Stimulated activated naive CD4-positive, alpha-beta T cell treated with Interleukin-2 at 50 U/mL for 16 hours (primary cell): ENCODE measurements around the gene ASTN2.

Source experiments
- DNase-seq: peaks from one replicate; lab custom pipeline; 2025; lab: John Stamatoyannopoulos, UW

ASTN2 gene

DNA sequence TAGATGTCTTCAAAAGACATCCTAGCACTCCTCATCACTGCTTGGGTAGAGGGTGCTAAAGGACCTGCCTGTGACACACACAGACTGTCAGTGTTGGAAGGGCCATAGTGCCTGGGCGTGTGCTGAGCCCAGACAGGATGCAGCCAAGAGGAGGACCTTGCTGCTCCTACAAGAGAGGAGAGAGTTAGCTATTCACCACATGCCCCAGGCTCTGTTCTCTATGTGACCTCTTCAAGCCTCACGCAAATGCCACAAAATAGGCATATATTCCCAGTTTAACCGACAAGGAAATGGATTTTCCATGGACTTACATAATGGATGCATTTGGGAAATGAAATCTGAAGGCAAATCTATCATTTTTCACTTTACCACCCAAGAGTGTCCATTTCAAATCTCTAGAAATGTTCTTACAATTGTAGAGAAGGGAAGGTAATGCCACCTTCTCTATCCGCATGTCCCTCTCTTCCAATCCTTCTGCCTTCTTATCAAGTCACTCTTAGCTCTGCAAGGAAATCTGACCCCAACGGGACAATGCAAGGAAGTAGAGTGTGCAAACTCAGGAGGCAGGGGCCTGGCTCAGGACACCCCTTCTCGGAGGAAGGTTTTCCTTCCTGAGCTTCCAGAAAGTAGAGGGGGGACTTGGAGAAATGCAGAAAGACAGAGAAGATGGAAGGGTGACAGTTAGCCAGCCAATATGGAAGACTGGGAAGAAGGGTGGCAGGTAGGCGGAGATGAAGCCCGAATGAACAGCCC is 678.3 kb downstream of the ASTN2 start:
- DNase-seq: no peak

DNA sequence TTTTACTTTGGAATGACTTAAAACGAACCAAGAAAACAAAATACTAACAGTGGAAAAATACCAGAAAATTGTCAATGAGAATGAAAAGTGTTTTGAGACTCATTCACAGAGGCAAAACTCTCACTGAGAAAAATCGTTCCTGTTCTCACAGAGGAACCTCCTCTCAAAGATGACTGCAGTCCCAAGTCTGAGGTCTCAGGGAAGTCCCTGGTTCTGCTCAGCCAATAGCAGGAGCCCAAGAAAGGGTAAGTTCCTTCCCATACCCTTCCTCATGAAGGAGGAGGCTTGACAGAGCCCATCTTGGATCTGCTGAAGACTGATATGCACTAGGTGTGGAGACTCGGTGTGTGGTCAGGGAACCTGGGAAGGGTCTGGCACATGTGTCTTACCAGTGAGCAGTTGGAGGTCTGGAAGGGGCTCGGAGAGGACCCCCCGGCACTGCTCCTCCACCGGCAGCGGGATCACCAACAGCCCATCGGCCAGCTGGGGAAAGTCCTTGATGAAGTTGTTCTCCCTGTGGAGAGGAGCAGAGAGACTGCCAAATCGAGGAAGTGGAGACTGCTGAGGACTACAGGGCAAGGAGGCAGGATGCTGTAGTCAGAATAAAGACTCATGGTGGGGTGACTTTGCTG is 681.7 kb downstream of the ASTN2 start:
- no peak for DNase-seq

DNA sequence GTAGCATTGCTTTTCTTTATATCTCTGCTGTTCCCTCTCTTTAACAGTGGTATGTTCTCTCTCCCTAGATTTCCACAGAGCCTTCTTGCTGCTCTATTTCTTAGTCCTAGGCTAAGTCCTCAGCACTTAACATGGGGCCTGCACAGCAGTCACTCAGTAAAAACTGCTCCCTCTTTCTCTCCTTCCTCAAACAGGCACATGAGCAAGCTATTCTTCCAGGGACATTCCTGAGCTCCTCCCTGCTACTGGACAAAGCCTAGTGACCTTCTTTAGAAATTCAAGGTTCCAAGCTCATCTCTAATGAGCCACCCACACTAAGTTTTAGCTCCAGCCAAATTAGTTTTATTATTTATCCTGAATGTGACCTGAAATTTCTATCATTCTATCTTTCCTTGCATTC is 688.3 kb downstream of the ASTN2 start:
- DNase-seq: no peak

DNA sequence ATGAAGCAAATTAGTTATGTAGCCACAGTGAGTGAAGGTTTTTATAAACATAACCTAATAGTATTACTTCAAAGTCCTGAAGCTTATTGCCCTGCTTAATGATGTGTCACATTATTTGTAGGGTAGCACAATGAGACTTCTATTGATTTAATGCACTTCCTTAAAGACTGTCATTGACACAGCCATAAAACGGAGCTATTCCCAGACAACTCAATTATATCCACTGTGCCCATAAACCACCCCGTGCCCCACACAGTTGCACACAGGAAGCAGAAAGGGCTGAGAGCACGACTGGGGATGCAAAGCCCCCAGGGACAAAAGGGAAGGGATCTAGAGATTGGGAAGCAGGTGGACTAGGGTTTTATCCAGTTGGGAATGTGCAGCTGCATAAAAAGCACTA is 690.7 kb downstream of the ASTN2 start:
- no peak for DNase-seq

DNA sequence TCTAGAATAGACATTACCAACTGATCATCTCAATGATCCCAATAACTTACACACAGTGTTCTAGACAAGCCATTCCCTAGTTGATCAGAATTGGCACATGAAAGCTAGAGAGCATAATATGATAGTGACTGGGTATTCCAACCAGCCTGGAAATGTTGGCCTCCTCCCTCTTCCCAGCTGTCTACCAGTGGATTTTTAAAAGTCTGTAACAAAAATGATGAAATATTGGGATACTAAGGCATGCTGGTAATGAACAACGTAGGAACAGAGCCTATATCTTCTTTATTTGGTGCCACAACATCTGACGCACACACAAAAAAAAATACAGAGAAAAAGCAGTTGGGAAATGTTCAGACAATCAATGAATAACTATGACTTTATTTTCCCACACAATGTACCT is 692.9 kb downstream of the ASTN2 start:
- DNase-seq: no peak

DNA sequence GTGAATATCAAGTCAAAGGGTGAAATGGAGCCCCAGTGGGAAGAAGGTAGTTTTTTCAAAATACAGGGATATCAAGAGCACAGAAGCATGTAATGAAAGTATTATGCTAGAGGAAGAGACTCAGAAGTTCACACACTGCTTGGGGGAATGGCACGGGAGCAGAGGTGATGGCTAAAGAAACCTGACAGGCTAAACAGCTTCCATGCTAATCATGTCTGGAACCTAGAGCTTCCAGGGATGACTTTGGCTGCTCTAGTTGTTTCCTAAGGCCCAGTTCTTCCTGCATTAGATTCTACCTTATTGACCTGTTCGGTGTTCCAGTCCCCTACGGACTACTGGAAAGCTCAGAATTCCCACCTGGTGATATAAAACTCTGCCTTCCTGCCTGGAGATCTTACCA is 693.4 kb downstream of the ASTN2 start:
- no peak for DNase-seq

DNA sequence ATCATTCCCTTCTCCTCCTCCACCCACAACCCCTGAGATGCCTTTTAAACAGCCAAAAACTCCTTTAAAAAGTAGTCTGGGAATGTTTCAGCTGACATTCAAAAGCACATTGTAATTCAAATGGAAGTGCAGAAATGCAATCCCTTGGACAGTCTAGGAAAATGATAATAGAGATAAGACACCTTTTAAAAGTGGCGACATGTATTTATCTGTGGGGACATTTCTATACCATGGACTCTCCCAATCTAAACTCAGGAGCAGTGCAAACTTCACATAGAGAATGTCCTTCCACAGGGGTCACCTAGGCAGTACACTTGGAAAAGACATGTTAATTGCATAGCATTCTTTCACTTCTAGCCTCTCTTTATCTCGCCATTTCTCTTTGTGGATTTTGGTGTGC is 694.7 kb downstream of the ASTN2 start:
- no peak for DNase-seq

DNA sequence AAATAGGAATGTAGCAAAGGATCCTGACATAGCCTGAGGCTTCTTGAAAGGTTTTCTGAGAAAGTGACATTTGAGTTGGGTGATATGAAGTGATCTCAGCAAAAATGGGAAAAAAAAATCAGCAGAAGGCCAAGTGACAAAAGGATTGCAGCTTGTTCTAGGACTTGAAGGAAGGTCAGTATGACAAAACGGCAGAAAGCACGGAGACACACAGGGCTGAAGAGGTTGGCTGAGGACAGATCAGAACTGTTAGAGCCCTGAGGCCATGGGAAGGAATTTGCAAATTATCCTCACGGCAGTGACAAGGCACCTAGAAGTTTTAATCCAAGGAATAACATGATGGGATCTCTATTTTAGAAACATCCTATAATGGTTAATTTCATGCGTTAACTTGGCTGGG is 696.7 kb downstream of the ASTN2 start:
- DNase-seq: no peak

DNA sequence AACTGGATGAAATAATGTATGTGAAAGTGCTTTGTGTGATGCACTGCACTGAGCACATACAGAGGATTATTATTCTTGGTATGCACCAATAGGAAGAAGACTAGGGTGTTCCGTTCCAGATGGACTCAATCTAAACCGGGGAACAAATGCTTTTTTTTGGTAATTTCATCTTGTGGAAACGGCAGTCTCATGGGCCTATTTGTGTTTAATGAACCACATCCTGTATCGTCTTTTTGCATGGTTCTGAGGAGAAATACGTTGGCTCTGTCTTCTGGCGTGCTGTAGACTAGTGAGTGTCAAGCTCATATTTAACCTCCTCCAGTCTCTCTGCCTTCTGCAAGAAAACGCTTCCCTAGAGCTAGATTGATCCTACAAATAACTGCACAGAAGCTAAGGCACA is 697.7 kb downstream of the ASTN2 start:
- DNase-seq: no peak

DNA sequence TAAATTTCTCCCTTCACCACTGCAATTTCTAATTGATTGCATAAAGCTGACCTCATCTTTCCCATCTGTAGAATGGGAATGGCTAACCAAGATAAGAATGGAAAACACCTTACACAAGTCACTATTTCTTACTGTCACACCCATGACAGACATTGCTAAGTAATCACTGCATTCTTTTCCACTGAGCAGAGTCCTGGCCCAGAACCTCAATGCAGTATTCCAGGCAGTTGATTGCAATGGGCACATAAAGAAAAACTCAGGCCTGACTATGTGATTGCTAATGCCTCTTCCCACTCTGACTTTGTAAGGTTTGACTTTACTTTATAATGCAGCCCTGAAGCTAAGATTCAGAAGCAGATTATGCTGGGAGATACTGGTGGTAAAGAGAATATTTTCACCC is 698.4 kb downstream of the ASTN2 start:
- DNase-seq: no peak

DNA sequence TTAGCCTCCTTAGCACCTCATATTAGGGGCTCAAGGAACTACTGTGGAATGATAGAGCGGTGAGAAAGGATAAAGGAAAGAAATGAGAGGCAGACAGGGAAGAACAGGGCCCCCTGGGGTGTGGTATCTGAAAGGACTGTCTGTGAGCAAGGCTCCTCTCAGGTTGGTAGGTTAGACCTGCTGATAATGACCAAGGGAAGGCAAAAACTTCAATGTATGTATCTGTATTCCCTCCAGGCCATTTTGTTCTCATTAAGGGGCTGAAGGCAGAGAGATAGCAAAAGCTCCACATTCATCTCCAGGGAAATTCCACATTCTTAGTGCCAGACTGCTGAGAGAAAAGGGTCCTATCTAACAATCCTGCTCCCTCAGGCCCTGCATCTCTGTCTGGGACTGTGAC is 699.1 kb downstream of the ASTN2 start:
- DNase-seq: no peak

DNA sequence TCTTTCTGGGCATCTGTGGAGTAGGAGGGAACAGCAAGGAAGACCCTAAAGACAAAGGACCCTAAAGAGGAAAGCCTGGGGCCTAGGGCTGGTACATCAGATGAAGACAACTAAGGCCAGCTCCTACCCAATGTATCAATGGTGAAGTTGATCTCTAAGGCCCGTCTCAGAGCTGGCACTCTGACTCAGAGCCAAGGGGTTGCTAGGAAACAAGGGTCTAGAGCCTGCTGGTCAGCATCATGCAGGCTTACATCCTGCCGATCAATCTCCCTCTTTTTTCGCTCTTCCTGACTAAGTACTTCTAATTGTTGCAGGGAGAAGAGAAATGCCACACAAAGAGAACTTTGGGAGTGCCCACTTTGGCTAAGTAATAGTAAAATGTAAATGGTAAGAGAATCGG is 701.6 kb downstream of the ASTN2 start:
- DNase-seq: no peak

DNA sequence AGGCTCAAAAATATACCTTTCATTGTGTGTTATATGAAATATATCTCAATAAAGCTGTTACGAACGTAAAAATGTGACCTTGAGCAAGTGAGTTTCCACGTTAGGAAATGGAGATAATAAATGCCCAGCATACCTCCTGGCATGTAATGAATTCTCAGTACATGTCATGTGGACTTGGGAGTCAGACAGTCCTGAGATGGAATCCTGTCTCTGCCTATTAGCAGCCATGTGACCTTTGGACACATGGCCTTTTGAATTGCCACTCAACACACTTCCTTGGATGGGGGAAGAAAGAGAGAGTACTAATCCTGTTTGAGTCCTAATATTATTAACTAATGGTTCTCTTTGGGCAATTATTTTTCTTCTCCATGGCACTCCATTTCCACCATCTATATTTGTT is 702.1 kb downstream of the ASTN2 start:
- no peak for DNase-seq

DNA sequence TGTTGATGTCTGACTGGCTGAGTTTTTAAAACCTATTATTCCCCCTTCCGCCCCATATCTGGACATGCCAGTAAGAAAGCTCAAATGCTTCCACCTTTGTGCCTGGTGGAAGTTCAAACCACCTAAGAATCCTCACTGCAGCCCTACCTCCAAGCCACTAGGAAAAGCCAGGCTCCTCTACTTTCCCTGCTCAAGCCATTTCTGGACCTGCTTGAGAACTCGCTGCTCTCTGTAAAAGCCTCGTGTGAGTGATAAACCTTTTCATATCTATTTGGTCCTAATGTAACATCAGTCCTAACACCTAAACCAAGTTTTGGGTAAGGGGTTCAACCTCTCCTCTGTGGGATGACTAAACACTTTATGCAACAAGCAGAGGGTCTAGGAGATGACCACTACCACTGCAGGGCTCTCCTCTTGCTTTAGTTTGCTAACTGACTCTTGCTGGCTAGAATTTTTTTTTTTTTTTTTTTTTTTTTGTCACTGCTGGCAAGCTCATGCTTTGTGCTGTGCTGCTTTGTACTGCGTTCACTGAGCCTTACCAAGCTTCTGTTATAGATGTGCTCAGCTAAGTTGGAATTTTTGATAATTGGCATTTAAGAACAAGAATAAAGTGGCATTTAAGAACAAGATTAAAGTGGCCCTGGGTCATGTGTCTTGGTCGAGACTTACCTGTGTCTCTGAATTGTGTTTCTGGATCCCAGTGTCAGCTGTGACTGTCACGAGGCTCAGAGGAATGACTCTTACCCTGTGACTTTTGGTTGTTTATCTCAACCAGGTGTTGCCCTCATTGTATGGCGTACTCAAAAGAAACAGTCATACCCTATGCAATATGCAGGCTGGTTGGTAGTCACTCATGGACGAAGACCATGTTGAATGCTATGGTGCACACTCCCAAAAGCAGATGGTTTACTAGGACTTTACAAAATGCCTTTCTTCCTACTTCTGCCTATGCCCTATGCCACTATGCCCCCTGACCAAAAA is 708.3 kb downstream of the ASTN2 start:
- no peak for DNase-seq

DNA sequence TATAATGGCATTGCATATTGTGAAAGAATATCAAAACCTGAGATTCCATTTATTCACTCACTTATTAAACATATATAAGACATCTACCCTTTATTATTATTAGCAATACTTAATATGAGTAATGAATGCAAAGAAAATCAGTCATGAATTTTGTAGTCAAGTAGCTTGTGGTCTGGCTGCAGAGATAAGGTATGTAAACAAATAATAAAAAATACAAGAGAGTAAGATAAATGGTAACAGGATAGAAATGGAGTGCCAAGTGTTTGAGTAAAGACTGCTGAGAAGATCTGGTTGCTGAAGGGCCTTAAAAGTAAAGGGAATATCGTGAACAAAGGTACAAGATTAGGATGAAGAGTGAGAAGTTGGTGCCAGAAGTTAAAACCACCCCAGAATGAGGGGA is 709.3 kb downstream of the ASTN2 start:
- DNase-seq: no peak

DNA sequence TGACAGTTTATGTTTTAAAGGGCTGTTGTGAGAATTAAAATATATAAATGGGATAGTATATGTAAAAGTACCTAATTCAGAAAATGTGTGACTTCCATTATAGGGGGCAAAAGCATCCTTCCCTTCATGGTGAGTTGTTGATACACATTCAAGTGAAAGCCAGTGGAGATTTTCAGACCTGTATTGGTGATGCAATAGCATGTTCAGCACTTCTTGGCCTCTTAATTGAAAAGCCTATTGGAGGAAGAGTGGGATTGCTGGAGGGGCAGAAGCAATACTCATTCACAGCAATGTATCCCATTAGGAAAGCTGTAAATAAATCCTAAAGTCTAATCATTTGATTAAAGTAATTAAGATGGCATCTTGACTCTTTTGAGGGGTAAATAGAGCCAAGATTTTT is 710.4 kb downstream of the ASTN2 start:
- no peak for DNase-seq

DNA sequence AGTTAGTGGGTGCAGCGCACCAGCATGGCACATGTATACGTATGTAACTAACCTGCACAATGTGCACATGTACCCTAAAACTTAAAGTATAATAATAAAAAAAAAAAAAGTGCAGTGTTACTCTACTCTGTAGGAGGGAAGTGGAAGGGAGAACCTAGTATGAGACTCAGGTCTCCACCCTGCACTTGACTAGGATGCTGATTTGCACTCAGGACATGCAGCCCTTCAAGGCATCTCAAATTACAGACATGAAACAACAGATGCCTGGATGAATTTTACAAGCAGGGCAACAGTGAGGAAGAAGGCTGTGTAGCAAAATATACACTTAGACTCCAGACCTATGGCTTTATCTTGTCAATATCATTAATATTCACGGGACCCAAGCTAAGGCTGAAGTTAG is 711.2 kb downstream of the ASTN2 start:
- DNase-seq: no peak

DNA sequence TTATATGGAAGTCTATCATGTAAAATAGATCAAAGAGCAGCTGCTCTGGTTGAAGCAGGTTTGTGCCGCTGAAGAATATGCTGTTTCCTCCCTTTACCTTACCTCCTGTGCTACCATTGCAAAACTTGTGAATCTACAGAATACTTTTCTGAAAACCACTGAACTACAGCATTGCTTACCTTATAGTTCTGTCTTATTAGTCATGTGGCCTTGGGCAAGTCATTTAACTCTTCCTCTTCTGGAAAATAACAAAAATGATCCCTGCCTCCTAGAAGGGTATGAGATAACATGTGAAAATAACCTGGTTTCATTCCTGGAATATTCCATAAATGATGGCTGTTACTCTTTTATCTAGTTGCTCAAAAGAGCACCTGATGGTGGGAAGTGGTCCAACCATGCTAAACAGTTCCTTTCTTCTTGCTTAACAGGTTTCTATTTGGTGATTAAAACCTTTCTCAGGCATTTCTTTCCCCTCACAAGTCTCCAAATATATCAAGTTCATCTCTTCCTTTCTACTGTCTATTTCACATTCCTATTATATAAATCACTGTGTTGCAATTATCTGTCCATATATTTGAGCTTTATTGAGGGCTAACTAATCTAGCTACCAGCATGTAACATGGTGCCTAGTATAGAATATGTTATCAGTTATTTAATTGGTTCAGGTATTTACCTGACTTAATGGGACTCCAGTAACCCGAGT is 712.8 kb downstream of the ASTN2 start:
- no peak for DNase-seq

DNA sequence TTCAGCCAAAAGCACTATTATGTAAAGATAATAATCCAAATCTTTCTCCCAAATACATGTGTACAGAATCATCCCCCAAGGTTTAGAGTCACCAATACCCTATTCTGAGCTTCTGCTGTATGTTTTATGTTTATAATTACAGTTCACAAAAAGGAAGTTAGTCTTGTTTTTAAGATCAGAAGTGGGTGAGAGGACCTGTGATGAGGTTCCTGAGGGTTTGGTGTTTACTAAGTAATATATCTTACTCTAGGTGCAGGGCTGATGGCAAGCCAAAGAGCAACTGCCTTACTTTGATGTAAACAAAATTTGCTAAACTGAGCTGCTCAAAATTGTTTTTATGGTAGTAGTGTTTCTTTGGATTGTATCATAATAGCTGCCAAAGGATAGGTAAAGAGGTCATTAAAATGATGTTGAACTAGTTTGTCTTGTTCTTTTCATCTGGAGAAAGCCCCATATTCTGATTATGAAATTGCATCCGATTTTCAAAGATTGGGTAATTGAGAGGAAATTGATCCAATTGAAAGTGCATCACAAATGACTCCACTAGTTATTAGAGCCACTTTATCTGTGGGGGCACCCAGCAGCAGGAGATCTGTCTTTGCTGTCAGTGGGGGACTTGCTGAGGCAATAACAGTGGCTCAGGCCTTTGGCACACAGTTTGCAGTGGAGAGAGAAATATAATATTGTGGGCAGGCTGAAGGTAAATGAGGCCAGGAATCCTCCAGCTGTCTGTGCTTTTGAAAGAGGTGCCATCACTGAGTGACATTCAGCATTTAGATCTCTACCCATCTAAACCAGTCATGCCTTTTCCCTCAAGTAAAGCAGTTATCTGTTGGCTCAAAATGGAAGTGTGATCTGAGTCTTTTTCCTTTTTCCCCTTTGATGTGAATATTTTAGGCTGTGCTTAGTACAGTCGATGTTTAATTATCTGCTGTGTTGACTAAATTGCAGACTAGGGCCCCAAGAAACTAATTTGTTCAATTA is 713.7 kb downstream of the ASTN2 start:
- no peak for DNase-seq

DNA sequence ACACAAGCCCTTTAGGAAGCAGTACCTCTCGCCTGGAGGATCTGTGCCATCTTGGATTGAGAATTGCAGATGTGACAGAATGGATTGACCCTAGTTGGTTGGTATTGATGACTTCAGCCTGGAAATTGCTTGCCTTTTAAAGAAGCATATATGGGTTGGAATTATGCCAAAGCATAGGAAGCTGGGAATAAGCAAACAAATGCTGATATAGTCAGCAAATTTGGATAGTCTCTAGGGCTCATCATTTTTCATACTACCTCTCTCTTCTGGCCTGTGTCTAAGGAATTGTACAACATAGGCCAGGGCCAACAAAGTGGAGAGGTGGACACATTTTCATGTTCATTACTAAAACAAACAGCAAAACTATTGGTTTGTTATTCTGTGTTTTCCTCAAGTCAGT is 714.6 kb downstream of the ASTN2 start:
- no peak for DNase-seq

DNA sequence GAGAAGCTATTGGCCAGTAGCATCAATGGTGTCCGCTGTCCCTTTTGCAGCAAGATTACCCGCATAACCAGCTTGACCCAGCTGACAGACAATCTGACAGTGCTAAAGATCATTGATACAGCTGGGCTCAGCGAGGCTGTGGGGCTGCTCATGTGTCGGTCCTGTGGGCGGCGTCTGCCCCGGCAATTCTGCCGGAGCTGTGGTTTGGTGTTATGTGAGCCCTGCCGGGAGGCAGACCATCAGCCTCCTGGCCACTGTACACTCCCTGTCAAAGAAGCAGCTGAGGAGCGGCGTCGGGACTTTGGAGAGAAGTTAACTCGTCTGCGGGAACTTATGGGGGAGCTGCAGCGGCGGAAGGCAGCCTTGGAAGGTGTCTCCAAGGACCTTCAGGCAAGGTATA is 717.0 kb downstream of the ASTN2 start:
- DNase-seq: no peak
